ENCODE results near the gene TMEM147. TPM values are rescaled to one million over a fixed set of nuclear protein-coding genes. Genes with fewer than 3 reads are reported as not detected.

The TMEM147 gene
- total RNA-seq: 61.2 and 100 TPM in 2 replicates

GRCh38 chr19:35545001-35545854, at the start of gene TMEM147:
TMEM147 (plus strand) TSS chr19:35545626; CDS start chr19:35545740, 114 bp downstream.

GRCh38 chr19:35513628-35514281, 31.7 kb upstream of the TMEM147 start, which contains the start of gene DMKN:
DMKN (minus strand) TSS chr19:35513649; CDS start chr19:35513475, 174 bp downstream.

GRCh38 chr19:35528218-35529038, 17.0 kb upstream of the TMEM147 start, which contains the start of gene SBSN:
SBSN (minus strand) TSS chr19:35528311; CDS start chr19:35528281, 30 bp downstream.

GRCh38 chr19:35533201-35533821, 12.1 kb upstream of the TMEM147 start, which contains the start of gene GAPDHS:
GAPDHS (plus strand) TSS chr19:35533456; CDS start chr19:35533528, 72 bp downstream.

GRCh38 chr19:35563207-35563829, 17.9 kb downstream of the TMEM147 start, which contains the start of gene ATP4A:
ATP4A (minus strand) TSS chr19:35563658; CDS start chr19:35563629, 29 bp downstream.

GRCh38 chr19:35585848-35586247, 40.4 kb downstream of the TMEM147 start, which contains the start of gene PMIS2:
PMIS2 (plus strand) TSS chr19:35586173; CDS start chr19:35586260, 87 bp downstream.

Other genes with a start within 250 kb of the TMEM147 start
- gene CD22, start 216.4 kb upstream of the TMEM147 start, total RNA-seq: 0.55 TPM in 1 of 2 replicates, not detected in the other
- gene FFAR1, start 197.7 kb upstream of the TMEM147 start, total RNA-seq: not detected in 2 replicates
- not detected in 2 replicates for gene FFAR3, start 187.2 kb upstream of the TMEM147 start, total RNA-seq
- not detected in 2 replicates for gene GPR42, start 174.6 kb upstream of the TMEM147 start, total RNA-seq
- gene FFAR2, start 97.4 kb upstream of the TMEM147 start, total RNA-seq: not detected in 2 replicates
- not detected in 2 replicates for gene KRTDAP, start 55.2 kb upstream of the TMEM147 start, total RNA-seq
- gene DMKN, start 32.0 kb upstream of the TMEM147 start, total RNA-seq: 0.23 and 0.30 TPM in 2 replicates
- gene SBSN, start 17.3 kb upstream of the TMEM147 start, total RNA-seq: 0.59 and 0.65 TPM in 2 replicates
- not detected in 2 replicates for gene GAPDHS, start 12.2 kb upstream of the TMEM147 start, total RNA-seq
- not detected in 2 replicates for gene ATP4A, start 18.0 kb downstream of the TMEM147 start, total RNA-seq
- gene PMIS2, start 40.5 kb downstream of the TMEM147 start, total RNA-seq: not detected in 2 replicates
- gene HAUS5, start 67.1 kb downstream of the TMEM147 start, total RNA-seq: 5.6 and 8.4 TPM in 2 replicates
- gene RBM42, start 83.4 kb downstream of the TMEM147 start, total RNA-seq: 30.0 and 42.8 TPM in 2 replicates
- gene ETV2, start 96.1 kb downstream of the TMEM147 start, total RNA-seq: 0.30 TPM in 1 of 2 replicates, not detected in the other
- 228 and 480 TPM in 2 replicates for gene COX6B1, start 102.7 kb downstream of the TMEM147 start, total RNA-seq
- gene UPK1A, start 120.9 kb downstream of the TMEM147 start, total RNA-seq: not detected in 2 replicates
- not detected in 2 replicates for gene ZBTB32, start 158.9 kb downstream of the TMEM147 start, total RNA-seq
- 5.9 and 16.0 TPM in 2 replicates for gene KMT2B, start 172.4 kb downstream of the TMEM147 start, total RNA-seq
- 0.30 and 0.42 TPM in 2 replicates for gene IGFLR1, start 196.8 kb downstream of the TMEM147 start, total RNA-seq
- 4.2 and 9.8 TPM in 2 replicates for gene U2AF1L4, start 199.8 kb downstream of the TMEM147 start, total RNA-seq
- gene PSENEN, start 200.0 kb downstream of the TMEM147 start, total RNA-seq: 9.5 and 10.4 TPM in 2 replicates
- gene LIN37, start 202.9 kb downstream of the TMEM147 start, total RNA-seq: 8.1 and 12.2 TPM in 2 replicates
- 77.2 and 141 TPM in 2 replicates for gene HSPB6, start 211.4 kb downstream of the TMEM147 start, total RNA-seq
- 3.0 and 7.2 TPM in 2 replicates for gene PROSER3, start 212.6 kb downstream of the TMEM147 start, total RNA-seq
- gene ARHGAP33, start 229.9 kb downstream of the TMEM147 start, total RNA-seq: 1.8 and 6.2 TPM in 2 replicates